Measurements from ENCODE around the gene MAMDC2.
"Not testable (repeated sequence)": the region's sequence is repeated elsewhere in the genome, so short reads cannot be mapped to it uniquely, and the experiment has no call there.

The MAMDC2 gene

GRCh38 chr9:70043689-70044489, at the start of gene MAMDC2:
Gene MAMDC2, plus strand, starts transcription at chr9:70043848. Its CDS starts 350 bp downstream, at chr9:70044198.
- DNase-seq, result no peak

- no peak for DNase-seq
These were observed 47.8 kb upstream of the MAMDC2 start for GRCh38 chr9:69995846-69996245.

GRCh38 chr9:69996967-69997366, 46.7 kb upstream of the MAMDC2 start:
- no peak for DNase-seq

GRCh38 chr9:69997524-69997923, 46.1 kb upstream of the MAMDC2 start:
- no peak for DNase-seq

- no peak for DNase-seq
These were observed 44.3 kb upstream of the MAMDC2 start for GRCh38 chr9:69999315-69999714.

- DNase-seq, result no peak
These were observed 43.2 kb upstream of the MAMDC2 start for GRCh38 chr9:70000469-70000868.

- DNase-seq, result no peak
These were observed 39.5 kb upstream of the MAMDC2 start for GRCh38 chr9:70003901-70004714.

GRCh38 chr9:70006306-70006705, 37.3 kb upstream of the MAMDC2 start:
- no peak for DNase-seq

- DNase-seq, result no peak
These were observed 35.8 kb upstream of the MAMDC2 start for GRCh38 chr9:70007831-70008230.

GRCh38 chr9:70010015-70010414, 33.6 kb upstream of the MAMDC2 start:
- no peak for DNase-seq

GRCh38 chr9:70011366-70011765, 32.3 kb upstream of the MAMDC2 start:
- DNase-seq, result no peak

GRCh38 chr9:70012569-70012968, 31.1 kb upstream of the MAMDC2 start:
- DNase-seq, result no peak

GRCh38 chr9:70013598-70014196, 30.0 kb upstream of the MAMDC2 start:
- DNase-seq, result no peak

GRCh38 chr9:70015099-70015498, 28.5 kb upstream of the MAMDC2 start:
- no peak for DNase-seq

GRCh38 chr9:70020217-70020616, 23.4 kb upstream of the MAMDC2 start:
- no peak for DNase-seq

- no peak for DNase-seq
These were observed 22.6 kb upstream of the MAMDC2 start for GRCh38 chr9:70020991-70021571.

- DNase-seq, result no peak
These were observed 15.4 kb upstream of the MAMDC2 start for GRCh38 chr9:70028287-70028686.

GRCh38 chr9:70030156-70030555, 13.5 kb upstream of the MAMDC2 start:
- no peak for DNase-seq

GRCh38 chr9:70031141-70031545, 12.5 kb upstream of the MAMDC2 start:
- DNase-seq, result no peak

- no peak for DNase-seq
These were observed 9.4 kb upstream of the MAMDC2 start for GRCh38 chr9:70034271-70034711.

- DNase-seq, result no peak
These were observed 8.0 kb upstream of the MAMDC2 start for GRCh38 chr9:70035691-70036090.

GRCh38 chr9:70036641-70037040, 7.0 kb upstream of the MAMDC2 start:
- no peak for DNase-seq

GRCh38 chr9:70038171-70038621, 5.5 kb upstream of the MAMDC2 start:
- not testable (repeated sequence) for DNase-seq
